ENCODE measurements around the gene AK9.
A peak's percentile ranks its signal among the peaks of the same experiment; 100 is the strongest.
"Not testable (repeated sequence)": the region's sequence is repeated elsewhere in the genome, so short reads cannot be mapped to it uniquely, and the experiment has no call there.

Gene AK9

GRCh38 chr6:109696355-109696754 is 5.4 kb upstream of the AK9 start:
- H3K4me3 ChIP-seq (ENCODE audit: low read depth, low read length) = no peak overlapping the region
- no peak for DNase-seq (ENCODE audit: low read depth)
- TF ChIP-seq, protein P1, sequence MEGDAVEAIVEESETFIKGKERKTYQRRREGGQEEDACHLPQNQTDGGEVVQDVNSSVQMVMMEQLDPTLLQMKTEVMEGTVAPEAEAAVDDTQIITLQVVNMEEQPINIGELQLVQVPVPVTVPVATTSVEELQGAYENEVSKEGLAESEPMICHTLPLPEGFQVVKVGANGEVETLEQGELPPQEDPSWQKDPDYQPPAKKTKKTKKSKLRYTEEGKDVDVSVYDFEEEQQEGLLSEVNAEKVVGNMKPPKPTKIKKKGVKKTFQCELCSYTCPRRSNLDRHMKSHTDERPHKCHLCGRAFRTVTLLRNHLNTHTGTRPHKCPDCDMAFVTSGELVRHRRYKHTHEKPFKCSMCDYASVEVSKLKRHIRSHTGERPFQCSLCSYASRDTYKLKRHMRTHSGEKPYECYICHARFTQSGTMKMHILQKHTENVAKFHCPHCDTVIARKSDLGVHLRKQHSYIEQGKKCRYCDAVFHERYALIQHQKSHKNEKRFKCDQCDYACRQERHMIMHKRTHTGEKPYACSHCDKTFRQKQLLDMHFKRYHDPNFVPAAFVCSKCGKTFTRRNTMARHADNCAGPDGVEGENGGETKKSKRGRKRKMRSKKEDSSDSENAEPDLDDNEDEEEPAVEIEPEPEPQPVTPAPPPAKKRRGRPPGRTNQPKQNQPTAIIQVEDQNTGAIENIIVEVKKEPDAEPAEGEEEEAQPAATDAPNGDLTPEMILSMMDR (IDR thresholded peaks at IDR 0.05; ENCODE audit: low read depth, low read length, missing control alignments) = no peak

DNA sequence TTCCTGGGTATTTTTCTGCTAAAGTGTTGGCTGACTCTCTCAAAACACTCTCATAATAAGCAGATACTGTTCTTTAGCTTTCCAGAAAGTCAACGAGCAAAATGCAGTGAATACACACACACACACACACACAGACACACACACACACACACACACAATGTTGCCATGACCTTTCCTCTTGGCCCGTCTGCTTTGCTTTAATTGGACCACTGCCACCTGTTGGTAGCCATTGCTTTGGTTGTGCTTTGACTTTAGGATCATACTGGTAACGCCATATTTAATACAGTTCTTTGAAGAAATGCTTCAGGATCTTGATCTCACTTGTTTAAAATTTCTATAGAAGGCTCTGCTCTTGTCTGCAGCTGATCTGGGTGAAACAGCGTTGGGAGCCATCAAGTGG is 4.5 kb upstream of the AK9 start:
- TF ChIP-seq, protein P1 (IDR thresholded peaks at IDR 0.05; ENCODE audit: low read depth, low read length, missing control alignments) = peak; percentile 35
- DNase-seq (ENCODE audit: low read depth) = no peak

DNA sequence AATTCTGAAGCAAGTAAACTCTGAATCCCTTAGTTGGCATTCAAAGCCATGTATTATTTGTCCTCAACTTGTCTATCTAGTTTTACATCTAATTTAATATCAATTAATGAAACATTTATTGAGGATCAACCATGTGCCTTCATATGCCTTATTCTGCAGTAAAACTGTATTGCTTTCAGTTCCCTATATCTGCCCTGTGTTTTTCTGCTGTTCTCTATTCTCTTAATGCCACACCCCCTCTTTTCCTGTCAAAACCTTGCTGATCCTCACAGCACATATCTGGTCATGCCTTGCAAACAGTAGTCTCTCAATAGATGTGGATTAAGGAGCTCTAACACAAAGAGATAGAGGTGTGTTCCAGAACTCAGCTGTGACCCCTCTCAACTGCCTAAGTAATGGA is 2.1 kb upstream of the AK9 start:
- TF ChIP-seq, protein P1 (IDR thresholded peaks at IDR 0.05; ENCODE audit: low read depth, low read length, missing control alignments) = no peak
- H3K4me3 ChIP-seq (ENCODE audit: low read depth, low read length) = no peak overlapping the region; the same call in 1 of the 2 replicates
- DNase-seq (ENCODE audit: low read depth) = peak; percentile 22

More for the DNA sequence above, 4.5 kb upstream of the AK9 start:
- no peak overlapping the region for H3K4me3 ChIP-seq (ENCODE audit: low read depth, low read length)

DNA sequence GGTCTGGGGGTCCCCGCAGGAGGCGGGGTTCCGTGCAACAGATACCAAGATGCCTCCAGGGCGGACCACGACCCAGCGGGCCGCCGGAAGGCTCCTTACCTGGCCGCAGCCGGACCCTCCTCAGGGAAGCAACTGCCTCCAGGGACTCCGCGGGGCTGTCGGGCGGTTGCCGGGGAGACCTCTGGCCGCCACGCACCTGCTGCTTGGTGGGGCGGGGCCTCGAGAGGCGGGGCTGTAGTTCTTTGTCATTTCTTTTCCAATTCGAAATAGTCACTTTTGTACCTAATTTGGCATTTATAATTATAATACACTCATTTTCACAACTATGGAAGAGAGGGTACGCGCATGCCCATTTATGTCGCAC is 647 bp downstream of the AK9 start:
- TF ChIP-seq, protein P1 (IDR thresholded peaks at IDR 0.05; ENCODE audit: low read depth, low read length, missing control alignments) = no peak
- DNase-seq (ENCODE audit: low read depth) = no peak

DNA sequence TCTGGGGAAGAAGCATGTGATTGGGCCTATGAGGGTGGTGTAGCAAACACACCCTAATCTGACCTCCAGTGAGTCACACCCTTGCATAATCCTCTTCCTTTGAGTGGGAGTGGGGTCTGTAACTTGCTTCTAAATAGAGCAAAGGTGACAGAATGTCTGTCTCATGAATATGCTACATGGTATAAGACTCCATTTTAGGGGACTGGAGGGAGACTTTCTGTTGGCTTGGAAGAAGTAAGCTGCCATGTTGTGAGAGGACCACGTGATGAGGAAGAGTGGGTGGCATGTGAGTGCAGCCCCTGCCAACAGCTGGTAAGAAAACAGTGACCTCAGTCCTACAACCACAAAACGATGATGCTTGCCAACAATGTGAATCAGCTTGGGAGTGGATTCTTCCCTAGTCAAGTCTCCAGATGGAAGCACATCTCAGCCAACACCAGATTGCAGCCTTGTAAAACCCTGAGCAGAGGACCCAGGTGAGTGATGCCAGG is 3.7 kb downstream of the AK9 start:
- TF ChIP-seq, protein P1 (IDR thresholded peaks at IDR 0.05; ENCODE audit: low read depth, low read length, missing control alignments) = no peak
- no peak overlapping the region for H3K4me3 ChIP-seq (ENCODE audit: low read depth, low read length)
- no peak for DNase-seq (ENCODE audit: low read depth)

More for the DNA sequence above, 647 bp downstream of the AK9 start:
- H3K4me3 ChIP-seq (ENCODE audit: low read depth, low read length) = peak overlapping the region; percentile 72

DNA sequence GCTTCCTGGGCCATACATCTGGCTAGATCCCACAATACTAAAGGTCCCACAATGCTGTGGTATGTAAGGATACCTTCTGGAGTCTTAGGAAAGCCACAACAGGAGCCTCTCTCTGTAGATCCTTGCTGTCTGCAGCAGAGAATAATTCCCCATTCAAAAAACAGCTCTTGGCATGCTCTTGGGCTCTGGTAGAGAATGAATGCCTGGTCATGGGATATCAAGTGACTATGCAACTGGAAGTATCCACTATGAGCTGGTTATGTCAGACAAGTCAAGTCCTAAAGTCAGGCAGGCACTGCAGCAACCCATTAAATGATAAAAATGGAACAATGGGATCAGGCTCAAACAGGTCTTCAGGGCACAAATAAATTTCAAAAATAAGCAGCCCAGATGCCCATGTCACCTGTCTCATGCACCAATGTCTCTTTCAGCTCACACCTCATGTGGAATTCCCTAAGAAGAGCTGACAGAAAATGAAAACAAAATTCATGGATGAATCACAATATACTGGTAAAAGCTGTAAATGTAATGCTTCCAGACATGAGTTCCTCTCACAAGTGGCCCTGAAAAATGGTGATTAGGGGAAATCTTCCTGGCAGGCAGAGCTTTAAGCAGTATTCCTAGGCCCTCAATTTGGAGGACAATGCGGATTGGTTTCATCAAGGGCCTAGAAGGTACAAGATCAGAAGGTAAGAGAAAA is 4.3 kb downstream of the AK9 start:
- no peak overlapping the region for H3K4me3 ChIP-seq (ENCODE audit: low read depth, low read length)
- no peak for DNase-seq (ENCODE audit: low read depth)
- TF ChIP-seq, protein P1 (IDR thresholded peaks at IDR 0.05; ENCODE audit: low read depth, low read length, missing control alignments) = no peak

- not testable (repeated sequence) for H3K4me3 ChIP-seq (ENCODE audit: low read depth, low read length); DNase-seq (ENCODE audit: low read depth)
Observed at GRCh38 chr6:109678661-109679505, 12.1 kb downstream of the AK9 start.
